HEK293 (cell line): ENCODE measurements around the gene CA6.

Experiments used
- CTCF ChIP-seq: fragments of 450-650 bp; formaldehyde crosslinking; IDR thresholded peaks from 2 replicates; pipeline ENCODE4 v1.5.1; 2016; ENCODE audit warnings: missing biosample characterization, missing genetic modification characterization
- ZBTB49 ChIP-seq: fragments of 450-650 bp; formaldehyde crosslinking; IDR thresholded peaks from 2 replicates; pipeline ENCODE4 v1.5.1; 2016; ENCODE audit warnings: missing biosample characterization, missing genetic modification characterization, low read depth

GRCh38 chr1:8939362-8939995 is 6.2 kb upstream of the CA6 start:
- TF ChIP-seq ZBTB49 (tag by site-specific recombination): no peak
- no peak for TF ChIP-seq CTCF
